HUDEP-2 (cell line): ENCODE results near the gene LDLRAD3.

Experiments used
- DNase-seq, 76 experiments: peaks; one replicate each; lab custom pipeline; 2025; ENCODE audit not compliant: unreplicated experiment in 76 of 76; lab: John Stamatoyannopoulos, UW

LDLRAD3 gene

GRCh38 chr11:35924811-35925210 is 19.1 kb upstream of the LDLRAD3 start:
- DNase-seq, result no peak

DNA sequence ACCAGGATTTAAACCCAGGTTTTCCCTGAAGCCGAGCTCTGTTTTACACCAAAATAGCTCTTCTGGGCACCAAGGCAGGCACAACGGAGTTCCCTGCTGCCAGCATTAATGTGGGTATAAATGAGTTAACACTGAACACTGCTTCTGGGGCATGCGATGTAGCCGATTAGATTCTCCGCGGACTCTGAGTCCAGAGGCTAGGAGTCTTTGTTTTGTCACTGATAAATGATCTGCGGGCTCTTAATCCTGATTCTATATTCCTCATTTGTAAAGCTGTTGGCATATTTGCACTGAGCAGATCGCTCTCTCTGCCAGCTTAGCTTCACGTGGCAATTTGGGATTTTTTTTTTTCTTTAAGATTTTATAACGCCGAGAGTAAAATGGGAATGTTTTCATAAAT is 16.8 kb upstream of the LDLRAD3 start:
- no peak for DNase-seq

DNA sequence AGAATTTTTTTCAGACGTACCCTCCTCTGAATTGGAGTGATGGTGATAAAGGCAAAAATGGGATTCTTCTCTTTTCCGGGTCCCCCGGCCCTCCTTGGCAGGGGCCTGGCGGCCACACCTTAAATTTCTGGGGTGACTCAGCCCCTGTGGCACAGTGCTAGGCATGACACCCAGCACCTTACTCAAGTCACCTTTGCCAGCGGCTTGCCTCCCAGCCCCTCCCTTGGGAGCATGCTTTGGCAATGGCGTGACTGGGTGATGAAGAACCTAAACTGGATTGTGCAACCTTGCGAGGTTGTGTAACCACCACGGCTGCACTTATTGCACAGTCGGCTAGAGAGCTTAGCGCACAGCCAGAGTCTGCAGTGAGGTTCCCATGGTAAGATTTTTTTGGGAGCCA is 16.2 kb upstream of the LDLRAD3 start:
- DNase-seq, result no peak

- DNase-seq, result no peak
Observed at GRCh38 chr11:35928688-35929395, 15.0 kb upstream of the LDLRAD3 start.

GRCh38 chr11:35930466-35930865 is 13.4 kb upstream of the LDLRAD3 start:
- no peak for DNase-seq

- DNase-seq, result no peak
Observed at GRCh38 chr11:35932121-35932520, 11.7 kb upstream of the LDLRAD3 start.

DNA sequence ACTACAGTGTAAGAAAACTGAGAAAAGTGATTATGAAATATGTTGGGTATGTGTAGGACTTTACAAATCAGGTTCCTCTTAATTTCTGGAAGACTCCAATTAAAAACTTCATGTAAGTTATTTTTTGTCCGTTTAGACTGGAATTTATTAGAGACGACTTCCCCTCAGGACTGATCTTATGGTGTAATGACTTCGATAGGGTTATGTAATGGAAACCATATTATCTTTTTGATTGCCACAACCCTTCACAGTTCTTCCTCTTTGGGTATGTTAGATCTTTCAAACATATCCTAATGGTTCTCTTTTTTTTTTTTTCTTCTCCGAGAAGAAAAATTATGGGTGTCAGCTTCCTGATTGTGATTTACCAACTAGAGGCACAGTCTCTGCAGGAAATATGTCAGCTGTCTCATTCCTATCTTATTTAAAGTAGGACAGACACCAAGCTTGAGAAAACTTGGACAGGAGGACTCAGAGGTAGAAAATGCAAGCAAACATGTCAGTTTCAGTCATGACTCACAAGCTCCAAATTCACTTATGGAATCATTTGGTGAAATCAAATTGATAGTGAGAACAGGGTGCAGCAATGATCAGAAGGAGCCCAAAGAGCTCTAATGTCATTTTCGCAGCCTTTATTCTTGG is 11.1 kb upstream of the LDLRAD3 start:
- no peak for DNase-seq

GRCh38 chr11:35933320-35933871 is 10.5 kb upstream of the LDLRAD3 start:
- no peak for DNase-seq

DNA sequence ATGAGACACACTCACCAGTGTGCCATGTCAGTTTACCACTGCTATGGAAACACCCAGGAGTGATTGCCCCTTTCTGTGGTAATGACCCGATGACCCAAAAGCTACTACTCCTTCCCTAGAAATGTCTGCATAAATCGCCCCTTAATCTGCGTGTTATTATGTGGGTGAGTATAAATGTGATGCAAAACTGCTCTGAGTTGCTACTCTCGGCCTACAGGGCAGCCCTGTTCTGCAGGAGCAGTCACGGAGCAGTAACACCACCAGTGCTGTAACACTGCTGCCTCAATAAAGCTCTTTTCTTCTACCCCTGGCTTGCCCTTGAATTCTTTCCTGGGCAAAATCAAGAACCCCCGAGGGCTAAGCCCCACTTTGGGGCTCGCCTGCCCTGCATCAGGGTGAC is 9.6 kb upstream of the LDLRAD3 start:
- DNase-seq, result no peak

DNA sequence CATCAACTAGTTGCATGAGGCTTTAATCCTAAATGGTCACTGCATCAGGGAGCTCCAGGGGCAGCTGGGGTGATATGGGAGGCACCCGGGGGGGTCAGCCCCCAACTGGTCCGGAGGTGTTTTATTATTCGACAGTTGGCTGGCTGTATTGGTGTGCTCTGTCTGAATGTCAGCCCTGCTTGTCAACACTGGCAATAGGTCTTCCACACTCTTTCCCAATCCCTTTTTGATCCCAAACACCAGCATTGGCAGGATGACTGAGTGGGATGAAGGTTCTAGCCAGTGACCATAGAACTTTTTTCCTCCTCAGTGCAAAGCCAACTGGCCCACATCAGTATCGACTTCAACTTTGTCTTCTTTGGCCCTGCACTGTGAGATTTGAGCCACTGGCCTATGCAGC is 8.9 kb upstream of the LDLRAD3 start:
- no peak for DNase-seq

- DNase-seq, result no peak
Observed at GRCh38 chr11:35935390-35935789, 8.5 kb upstream of the LDLRAD3 start.

DNA sequence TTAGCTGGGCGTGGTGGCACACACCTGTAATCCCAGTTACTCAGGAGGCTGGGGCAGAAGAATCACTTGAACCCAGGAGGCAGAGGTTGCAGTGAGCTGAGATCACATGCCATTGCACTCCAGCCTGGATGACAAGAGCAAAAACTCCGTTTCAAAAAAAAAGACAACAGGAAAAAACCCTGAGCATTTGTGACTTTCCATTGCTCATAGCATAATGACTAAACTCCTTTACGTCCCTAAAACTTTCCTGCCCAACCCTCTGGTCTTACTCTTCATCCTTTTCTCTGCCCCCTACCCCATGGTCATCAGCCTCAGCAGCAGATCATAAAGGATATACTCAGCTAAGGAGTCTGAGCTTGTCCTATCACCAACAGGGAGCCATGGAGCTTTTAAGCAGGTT is 6.8 kb upstream of the LDLRAD3 start:
- no peak for DNase-seq

GRCh38 chr11:35937700-35938099 is 6.2 kb upstream of the LDLRAD3 start:
- no peak for DNase-seq

DNA sequence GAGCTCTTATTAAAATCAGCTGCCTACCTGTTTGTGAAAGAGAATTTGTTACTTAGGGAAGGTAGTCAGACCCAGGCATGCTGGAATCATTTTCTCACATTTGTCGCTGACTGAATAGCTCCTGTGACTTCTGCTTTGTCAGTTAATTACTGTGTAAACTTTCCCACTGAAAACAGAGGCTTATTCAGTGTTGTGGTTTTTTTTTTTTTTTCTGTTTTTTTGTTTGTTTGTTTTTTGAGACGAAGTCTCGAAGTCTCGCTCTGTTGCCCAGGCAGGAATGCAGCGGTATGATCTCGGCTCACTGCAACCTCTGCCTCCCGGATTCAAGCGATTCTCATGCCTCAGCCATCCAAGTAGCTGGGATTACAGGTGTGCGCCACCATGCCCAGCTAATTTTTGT is 5.6 kb upstream of the LDLRAD3 start:
- no peak for DNase-seq

DNA sequence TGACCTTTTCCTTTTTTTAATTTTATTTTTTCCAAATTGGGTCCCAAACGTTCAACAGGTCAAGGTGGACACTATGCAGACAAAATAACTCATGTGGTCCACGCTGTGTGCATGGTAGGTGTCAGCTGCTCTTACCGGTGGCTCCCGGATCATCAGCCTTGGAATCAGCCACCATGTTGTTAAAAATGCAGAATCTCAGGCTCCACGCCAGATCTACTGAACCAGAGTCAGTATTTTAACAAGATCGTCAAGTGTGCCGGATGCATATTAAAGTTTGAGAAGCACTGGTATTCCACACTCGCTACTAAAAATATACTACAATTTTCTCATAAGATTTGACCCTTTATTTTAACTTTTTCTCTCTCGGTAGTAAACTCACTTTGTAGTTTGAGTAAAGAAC is 553 bp upstream of the LDLRAD3 start:
- DNase-seq, result no peak

GRCh38 chr11:35944503-35945136 is 758 bp downstream of the LDLRAD3 start:
- DNase-seq, result no peak

- no peak for DNase-seq
Observed at GRCh38 chr11:35945137-35945518, 1.3 kb downstream of the LDLRAD3 start.

DNA sequence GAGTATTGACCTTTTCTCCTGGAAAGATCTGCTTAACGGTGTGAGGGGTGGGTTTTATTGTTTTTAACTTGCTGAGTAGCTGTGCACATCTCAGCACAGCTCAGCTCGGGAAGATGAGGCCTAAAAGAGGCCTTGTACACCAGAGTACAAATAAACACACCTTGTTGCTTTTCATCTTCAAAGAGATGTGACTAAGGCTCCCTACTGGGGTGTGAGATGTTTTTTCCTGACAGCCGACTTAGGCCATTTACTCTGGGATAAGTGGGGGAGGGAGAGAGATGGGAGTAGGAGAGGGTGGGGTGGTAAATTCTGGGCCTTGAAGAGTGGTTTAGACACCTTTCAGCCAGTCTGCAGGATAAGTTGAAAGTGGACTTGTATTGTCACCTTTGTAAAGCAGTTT is 2.9 kb downstream of the LDLRAD3 start:
- DNase-seq, result no peak

DNA sequence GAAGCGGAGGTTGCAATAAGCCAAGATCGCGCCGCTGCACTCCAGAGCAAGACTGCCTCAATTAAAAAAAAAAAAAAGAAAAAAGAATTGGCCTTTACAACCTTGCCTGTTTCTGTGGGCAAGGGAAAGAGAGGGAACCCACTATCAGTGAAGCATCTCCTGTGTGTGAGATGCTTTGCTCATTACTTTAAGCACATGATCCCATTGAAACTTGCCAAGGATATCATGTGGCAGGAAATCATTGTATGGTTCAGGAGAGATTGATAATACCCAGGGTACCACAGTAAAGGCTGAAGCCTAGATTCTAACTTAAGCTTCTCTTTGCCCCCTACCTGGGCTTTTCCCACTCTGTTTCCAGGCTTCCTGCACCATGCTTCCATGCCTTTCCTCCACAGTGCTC is 3.6 kb downstream of the LDLRAD3 start:
- no peak for DNase-seq

DNA sequence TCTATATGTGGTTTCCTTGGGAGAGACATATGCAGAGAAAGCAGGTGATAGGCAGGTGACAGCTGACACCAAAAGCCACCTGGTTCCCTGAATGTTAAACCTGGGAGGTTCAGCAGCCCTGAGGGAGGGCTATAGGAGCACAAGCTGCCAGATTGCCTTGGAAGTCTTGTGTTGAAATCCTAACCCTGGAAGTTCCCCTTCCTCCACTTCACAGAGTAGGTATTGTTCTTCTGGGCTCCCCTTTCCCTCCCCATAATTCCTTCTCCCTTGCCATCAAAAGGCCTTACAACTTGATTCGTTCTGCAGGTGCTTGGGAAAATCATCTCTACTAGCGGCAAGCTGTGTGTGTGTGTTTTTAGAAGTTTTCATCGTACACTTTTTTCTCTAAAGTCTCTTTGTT is 5.4 kb downstream of the LDLRAD3 start:
- DNase-seq, result no peak

- DNase-seq, result no peak
Observed at GRCh38 chr11:35950082-35950481, 6.2 kb downstream of the LDLRAD3 start.

DNA sequence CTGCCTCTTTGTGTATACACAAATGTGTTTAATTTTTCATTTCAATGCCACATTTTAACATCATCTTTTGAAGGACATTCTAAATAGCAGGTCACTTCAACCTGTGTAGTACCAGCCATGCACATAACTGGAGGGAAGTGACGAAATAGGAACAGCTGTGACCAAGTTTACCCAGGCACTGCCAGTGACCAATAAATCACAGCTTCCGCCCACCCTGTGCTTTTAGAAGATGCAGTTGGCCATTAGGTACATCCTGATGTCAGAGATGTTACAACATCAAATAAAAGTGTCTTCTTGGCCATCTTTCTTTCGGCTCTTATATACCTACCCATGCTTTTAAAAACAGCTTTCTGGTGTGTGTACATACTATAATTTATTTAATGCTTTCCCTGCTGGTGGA is 7.8 kb downstream of the LDLRAD3 start:
- no peak for DNase-seq
